C4-2B (cell line): Measurements from ENCODE around the gene ZNRF3.

Source experiments
- CTCF ChIP-seq: fragments of 450-650 bp; conservative IDR thresholded peaks from 2 replicates; pipeline ENCODE4 v1.5.1; 2017; ENCODE audit warnings: mild to moderate bottlenecking
- ZFX ChIP-seq: fragments of 450-650 bp; IDR thresholded peaks from 2 replicates; pipeline ENCODE4 v1.6.1; 2017

- TF ChIP-seq CTCF (no peak), ZFX (no peak)
These were observed 54.0 kb downstream of the ZNRF3 start for GRCh38 chr22:28937206-28938025.
